Measurements from ENCODE around the gene PRR20G. TPM values are rescaled to one million over a fixed set of nuclear protein-coding genes. Genes with fewer than 3 reads are reported as not detected.

PRR20G gene
- polyA plus RNA-seq, 1 donor from 2014 or later: not detected

DNA sequence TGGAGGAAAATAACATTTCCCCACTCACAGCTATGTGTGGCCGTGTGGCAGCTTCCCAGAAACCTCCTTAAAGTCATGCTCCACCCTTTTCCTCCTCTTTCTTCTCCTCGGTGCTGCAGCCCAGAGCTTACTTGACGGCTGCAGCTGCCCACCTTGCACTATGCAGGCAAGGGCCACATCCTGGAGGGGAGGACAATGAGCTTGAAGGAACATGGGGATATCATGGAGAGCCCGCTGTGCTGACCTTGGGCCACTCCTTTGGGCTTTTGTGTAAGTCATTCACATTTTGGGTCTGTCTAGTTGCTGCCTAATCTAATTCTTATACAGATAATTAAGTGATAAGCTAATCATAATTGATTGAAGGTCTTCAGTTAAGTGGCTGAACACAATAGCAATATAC, 28.0 kb downstream of the PRR20G start:
- Histone ChIP-seq H3K36me3 (ENCODE audit: insufficient read depth, low read length) (no peaks in the 10 kb centered on the region), H3K9ac (ENCODE audit: low read length) (no peak overlapping the region), H3F3A (ENCODE audit: insufficient read depth, low read length, poor library complexity, severe bottlenecking) (no peaks in the 10 kb centered on the region), H3K9me3 (ENCODE audit: low read length) (no peaks in the 10 kb centered on the region), H3K4me2 (ENCODE audit: low read length) (no peak overlapping the region), H3K27ac (ENCODE audit: low read length) (no peak overlapping the region), H2AFZ (ENCODE audit: low read depth, low read length) (no peak overlapping the region), H4K20me1 (ENCODE audit: insufficient read depth) (no peaks in the 10 kb centered on the region), H3K4me3 (ENCODE audit: low read length) (no peak overlapping the region), H3K79me2 (replicated peaks; ENCODE audit: insufficient read depth, low read length) (no peaks in the 10 kb centered on the region), H3K27me3 (ENCODE audit: insufficient read depth, low read depth, low read length) (no peaks in the 10 kb centered on the region), H3K9me2 (ENCODE audit: insufficient read depth, low read length) (no peaks in the 10 kb centered on the region)
- no peak for TF ChIP-seq TAF1 (IDR thresholded peaks at IDR 0.05; ENCODE audit: low read depth)
- no peak for TF ChIP-seq POLR2AphosphoS5 (IDR thresholded peaks at IDR 0.05)

DNA sequence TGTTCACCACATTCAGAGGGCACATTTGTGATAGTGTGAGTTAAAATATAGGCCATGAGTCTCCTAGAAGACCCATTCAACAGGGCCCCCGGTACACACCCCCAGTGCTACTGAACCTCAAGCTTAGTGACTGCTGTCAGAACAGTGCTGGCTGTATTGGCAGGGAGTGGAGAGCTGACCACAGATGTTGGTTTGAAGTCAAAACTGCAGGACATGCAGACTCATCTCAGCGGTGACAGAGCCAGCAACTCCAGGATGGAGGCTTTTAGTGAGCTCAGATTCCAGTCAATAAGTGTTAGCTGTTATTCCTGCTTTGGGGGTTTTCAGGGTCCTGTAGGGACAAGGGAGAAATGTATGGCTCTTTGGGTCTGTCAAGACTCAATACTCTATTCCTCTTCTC, 29.1 kb downstream of the PRR20G start:
- no peaks in the 10 kb centered on the region for H3K79me2 ChIP-seq (replicated peaks; ENCODE audit: insufficient read depth, low read length)
- no peaks in the 10 kb centered on the region for H3K9me2 ChIP-seq (ENCODE audit: insufficient read depth, low read length)
- H3K27me3 ChIP-seq (ENCODE audit: insufficient read depth, low read depth, low read length): no peaks in the 10 kb centered on the region
- no peaks in the 10 kb centered on the region for H3K36me3 ChIP-seq (ENCODE audit: insufficient read depth, low read length)
- H3K9me3 ChIP-seq (ENCODE audit: low read length): no peaks in the 10 kb centered on the region
- H3K9ac ChIP-seq (ENCODE audit: low read length): no peak overlapping the region
- no peak overlapping the region for H3K4me3 ChIP-seq (ENCODE audit: low read length)
- no peak overlapping the region for H2AFZ ChIP-seq (ENCODE audit: low read depth, low read length)
- H4K20me1 ChIP-seq (ENCODE audit: insufficient read depth): no peaks in the 10 kb centered on the region
- H3F3A ChIP-seq (ENCODE audit: insufficient read depth, low read length, poor library complexity, severe bottlenecking): no peaks in the 10 kb centered on the region
- TF ChIP-seq SMC3 (conservative IDR thresholded peaks at IDR 0.05; ENCODE audit: poor library complexity): no peak
- TF ChIP-seq MXI1 (conservative IDR thresholded peaks at IDR 0.05; ENCODE audit: poor library complexity, severe bottlenecking): no peak
- TF ChIP-seq EP300 (conservative IDR thresholded peaks at IDR 0.05; ENCODE audit: poor library complexity, severe bottlenecking): no peak
- no peak for TF ChIP-seq TAF1 (IDR thresholded peaks at IDR 0.05; ENCODE audit: low read depth)
- TF ChIP-seq, protein P1, sequence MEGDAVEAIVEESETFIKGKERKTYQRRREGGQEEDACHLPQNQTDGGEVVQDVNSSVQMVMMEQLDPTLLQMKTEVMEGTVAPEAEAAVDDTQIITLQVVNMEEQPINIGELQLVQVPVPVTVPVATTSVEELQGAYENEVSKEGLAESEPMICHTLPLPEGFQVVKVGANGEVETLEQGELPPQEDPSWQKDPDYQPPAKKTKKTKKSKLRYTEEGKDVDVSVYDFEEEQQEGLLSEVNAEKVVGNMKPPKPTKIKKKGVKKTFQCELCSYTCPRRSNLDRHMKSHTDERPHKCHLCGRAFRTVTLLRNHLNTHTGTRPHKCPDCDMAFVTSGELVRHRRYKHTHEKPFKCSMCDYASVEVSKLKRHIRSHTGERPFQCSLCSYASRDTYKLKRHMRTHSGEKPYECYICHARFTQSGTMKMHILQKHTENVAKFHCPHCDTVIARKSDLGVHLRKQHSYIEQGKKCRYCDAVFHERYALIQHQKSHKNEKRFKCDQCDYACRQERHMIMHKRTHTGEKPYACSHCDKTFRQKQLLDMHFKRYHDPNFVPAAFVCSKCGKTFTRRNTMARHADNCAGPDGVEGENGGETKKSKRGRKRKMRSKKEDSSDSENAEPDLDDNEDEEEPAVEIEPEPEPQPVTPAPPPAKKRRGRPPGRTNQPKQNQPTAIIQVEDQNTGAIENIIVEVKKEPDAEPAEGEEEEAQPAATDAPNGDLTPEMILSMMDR (IDR thresholded peaks at IDR 0.05; ENCODE audit: poor library complexity, severe bottlenecking): no peak
- TF ChIP-seq, protein P2, sequence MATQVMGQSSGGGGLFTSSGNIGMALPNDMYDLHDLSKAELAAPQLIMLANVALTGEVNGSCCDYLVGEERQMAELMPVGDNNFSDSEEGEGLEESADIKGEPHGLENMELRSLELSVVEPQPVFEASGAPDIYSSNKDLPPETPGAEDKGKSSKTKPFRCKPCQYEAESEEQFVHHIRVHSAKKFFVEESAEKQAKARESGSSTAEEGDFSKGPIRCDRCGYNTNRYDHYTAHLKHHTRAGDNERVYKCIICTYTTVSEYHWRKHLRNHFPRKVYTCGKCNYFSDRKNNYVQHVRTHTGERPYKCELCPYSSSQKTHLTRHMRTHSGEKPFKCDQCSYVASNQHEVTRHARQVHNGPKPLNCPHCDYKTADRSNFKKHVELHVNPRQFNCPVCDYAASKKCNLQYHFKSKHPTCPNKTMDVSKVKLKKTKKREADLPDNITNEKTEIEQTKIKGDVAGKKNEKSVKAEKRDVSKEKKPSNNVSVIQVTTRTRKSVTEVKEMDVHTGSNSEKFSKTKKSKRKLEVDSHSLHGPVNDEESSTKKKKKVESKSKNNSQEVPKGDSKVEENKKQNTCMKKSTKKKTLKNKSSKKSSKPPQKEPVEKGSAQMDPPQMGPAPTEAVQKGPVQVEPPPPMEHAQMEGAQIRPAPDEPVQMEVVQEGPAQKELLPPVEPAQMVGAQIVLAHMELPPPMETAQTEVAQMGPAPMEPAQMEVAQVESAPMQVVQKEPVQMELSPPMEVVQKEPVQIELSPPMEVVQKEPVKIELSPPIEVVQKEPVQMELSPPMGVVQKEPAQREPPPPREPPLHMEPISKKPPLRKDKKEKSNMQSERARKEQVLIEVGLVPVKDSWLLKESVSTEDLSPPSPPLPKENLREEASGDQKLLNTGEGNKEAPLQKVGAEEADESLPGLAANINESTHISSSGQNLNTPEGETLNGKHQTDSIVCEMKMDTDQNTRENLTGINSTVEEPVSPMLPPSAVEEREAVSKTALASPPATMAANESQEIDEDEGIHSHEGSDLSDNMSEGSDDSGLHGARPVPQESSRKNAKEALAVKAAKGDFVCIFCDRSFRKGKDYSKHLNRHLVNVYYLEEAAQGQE (IDR thresholded peaks at IDR 0.05; ENCODE audit: borderline replicate concordance): no peak
- TF ChIP-seq EZH2 (IDR thresholded peaks at IDR 0.05; ENCODE audit: borderline replicate concordance, insufficient read depth, low read length, poor library complexity, severe bottlenecking): no peak
- no peak for TF ChIP-seq RAD21 (conservative IDR thresholded peaks at IDR 0.05)
- TF ChIP-seq POLR2AphosphoS5 (IDR thresholded peaks at IDR 0.05): no peak
- no peak overlapping the region for H3K4me2 ChIP-seq (ENCODE audit: low read length)
- H3K27ac ChIP-seq (ENCODE audit: low read length): no peak overlapping the region

DNA sequence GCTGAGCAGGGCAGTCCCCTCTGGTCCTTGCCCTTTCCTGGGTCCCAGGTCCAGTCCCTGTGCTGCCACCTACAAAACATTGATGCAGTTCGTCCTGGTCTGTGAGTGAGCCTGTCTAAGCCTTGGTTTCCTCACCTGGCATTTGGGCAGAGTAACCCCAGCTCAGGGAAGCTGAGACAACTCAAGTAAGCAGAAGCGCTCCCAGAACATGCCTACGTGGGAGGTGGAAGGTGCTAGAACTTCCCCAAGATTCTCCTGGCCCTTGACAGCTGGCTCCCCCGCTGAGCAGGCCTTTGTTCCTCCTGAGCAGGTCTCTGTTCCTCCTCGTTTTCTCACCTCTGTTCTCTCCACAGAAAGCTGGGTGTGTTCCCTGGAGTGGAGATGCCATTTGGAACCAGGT, 30.5 kb downstream of the PRR20G start:
- H3F3A ChIP-seq (ENCODE audit: insufficient read depth, low read length, poor library complexity, severe bottlenecking): no peaks in the 10 kb centered on the region
- no peak overlapping the region for H3K4me3 ChIP-seq (ENCODE audit: low read length)
- TF ChIP-seq, protein P1 (IDR thresholded peaks at IDR 0.05; ENCODE audit: poor library complexity, severe bottlenecking): no peak
- no peak for TF ChIP-seq RAD21 (conservative IDR thresholded peaks at IDR 0.05)
- TF ChIP-seq, protein P2 (IDR thresholded peaks at IDR 0.05; ENCODE audit: borderline replicate concordance): no peak
- no peak for TF ChIP-seq EP300 (conservative IDR thresholded peaks at IDR 0.05; ENCODE audit: poor library complexity, severe bottlenecking)
- no peak for TF ChIP-seq EZH2 (IDR thresholded peaks at IDR 0.05; ENCODE audit: borderline replicate concordance, insufficient read depth, low read length, poor library complexity, severe bottlenecking)
- no peak for TF ChIP-seq POLR2AphosphoS5 (IDR thresholded peaks at IDR 0.05)
- TF ChIP-seq TAF1 (IDR thresholded peaks at IDR 0.05; ENCODE audit: low read depth): no peak
- TF ChIP-seq MXI1 (conservative IDR thresholded peaks at IDR 0.05; ENCODE audit: poor library complexity, severe bottlenecking): no peak
- no peak for TF ChIP-seq SMC3 (conservative IDR thresholded peaks at IDR 0.05; ENCODE audit: poor library complexity)
- H3K9me2 ChIP-seq (ENCODE audit: insufficient read depth, low read length): no peaks in the 10 kb centered on the region
- no peak overlapping the region for H2AFZ ChIP-seq (ENCODE audit: low read depth, low read length)
- no peaks in the 10 kb centered on the region for H4K20me1 ChIP-seq (ENCODE audit: insufficient read depth)
- no peak overlapping the region for H3K4me2 ChIP-seq (ENCODE audit: low read length)
- H3K9me3 ChIP-seq (ENCODE audit: low read length): no peaks in the 10 kb centered on the region
- no peaks in the 10 kb centered on the region for H3K36me3 ChIP-seq (ENCODE audit: insufficient read depth, low read length)
- H3K9ac ChIP-seq (ENCODE audit: low read length): no peak overlapping the region
- H3K79me2 ChIP-seq (replicated peaks; ENCODE audit: insufficient read depth, low read length): no peaks in the 10 kb centered on the region
- no peaks in the 10 kb centered on the region for H3K27me3 ChIP-seq (ENCODE audit: insufficient read depth, low read depth, low read length)
- no peak overlapping the region for H3K27ac ChIP-seq (ENCODE audit: low read length)

All from neural cell (in vitro differentiated cells).